NCI-H524 (cell line): ENCODE results near the gene ZNF3.

Experiments
- DNase-seq, 2 experiments: peaks; one replicate each; lab custom pipeline; 2025; lab: John Stamatoyannopoulos, UW

ZNF3 gene

GRCh38 chr7:100053215-100053614, 28.3 kb downstream of the ZNF3 start:
- DNase-seq = peak; percentile 41 to 82

- no peak for DNase-seq
These were observed 29.9 kb downstream of the ZNF3 start for GRCh38 chr7:100051611-100052010.

GRCh38 chr7:100049441-100050291, 31.9 kb downstream of the ZNF3 start, which contains the start of gene ZSCAN21:
Gene ZSCAN21 (plus strand): TSS chr7:100049774. CDS start chr7:100057007, 7,233 bp downstream.
- DNase-seq = peak; percentile 63 to 82

GRCh38 chr7:100048680-100049079, 32.8 kb downstream of the ZNF3 start:
- DNase-seq = no peak

- DNase-seq = no peak
These were observed 36.8 kb downstream of the ZNF3 start for GRCh38 chr7:100044718-100045117.

- DNase-seq = no peak
These were observed 40.9 kb downstream of the ZNF3 start for GRCh38 chr7:100040575-100040974.

GRCh38 chr7:100038326-100038725, 43.2 kb downstream of the ZNF3 start:
- DNase-seq = no peak

GRCh38 chr7:100035876-100036275, 45.6 kb downstream of the ZNF3 start:
- no peak for DNase-seq

- no peak for DNase-seq
These were observed 46.5 kb downstream of the ZNF3 start for GRCh38 chr7:100034871-100035510.

GRCh38 chr7:100033526-100033925, 48.0 kb downstream of the ZNF3 start:
- no peak for DNase-seq

GRCh38 chr7:100029596-100029995, 51.9 kb downstream of the ZNF3 start:
- no peak for DNase-seq

- no peak for DNase-seq
These were observed 54.3 kb downstream of the ZNF3 start for GRCh38 chr7:100027197-100027596.

GRCh38 chr7:100024020-100024619, 57.4 kb downstream of the ZNF3 start:
- no peak for DNase-seq

- DNase-seq = no peak
These were observed 58.0 kb downstream of the ZNF3 start for GRCh38 chr7:100023526-100023925.

GRCh38 chr7:100022621-100023020, 58.9 kb downstream of the ZNF3 start:
- DNase-seq = no peak

- no peak for DNase-seq
These were observed 60.2 kb downstream of the ZNF3 start for GRCh38 chr7:100021297-100021696.
